HG02884 (cell line): ENCODE data around the gene STOML3.

Experiments used
- ATAC-seq: cut with Tn5 transposase; IDR thresholded peaks from one replicate; pipeline ENCODE4 v1.9.1; 2021; ENCODE audit warnings: mild to moderate bottlenecking, moderate library complexity; ENCODE audit not compliant: unreplicated experiment

STOML3 gene

DNA sequence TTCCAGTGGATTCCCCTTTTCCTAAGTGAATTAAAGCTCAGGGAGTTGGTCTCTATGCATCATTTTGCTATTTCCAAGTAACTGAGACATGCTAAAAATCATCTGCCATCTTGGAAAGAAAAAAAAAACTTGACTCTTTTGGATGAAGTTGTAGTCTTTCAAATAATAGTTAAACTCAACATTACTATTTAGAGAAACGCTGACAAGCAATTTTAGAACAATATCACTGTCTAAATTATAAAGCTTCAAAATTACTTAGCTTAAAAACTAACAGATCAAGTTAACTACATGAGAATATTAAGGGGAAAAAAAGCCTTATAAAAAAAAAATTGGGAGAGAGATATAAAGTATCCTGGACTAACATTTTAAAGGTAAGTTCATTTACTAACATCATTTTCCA lies 68.5 kb downstream of the STOML3 start:
- ATAC-seq: no peak

DNA sequence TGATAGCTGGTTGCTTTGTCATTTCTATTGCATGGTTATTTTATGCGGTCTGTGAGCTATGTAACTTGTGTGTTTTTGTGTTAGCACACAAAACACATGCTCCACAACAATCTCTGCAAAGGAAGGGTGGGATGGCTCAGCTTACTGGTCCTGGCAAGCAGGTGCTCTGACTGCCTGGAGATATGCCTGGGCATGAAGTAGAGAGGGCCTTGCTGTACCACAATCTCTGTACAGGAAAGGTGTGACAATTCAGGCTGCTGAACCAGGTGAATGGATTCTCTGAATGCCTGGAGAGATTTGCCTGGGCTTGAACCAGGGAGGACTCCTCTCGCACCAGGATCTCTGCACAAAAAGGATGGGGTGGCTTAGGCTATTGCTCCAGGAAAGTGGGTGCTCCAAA lies 69.5 kb downstream of the STOML3 start:
- ATAC-seq: no peak
